Neuron (in vitro differentiated cells): ENCODE measurements around the gene RAB44.

Experiments used
- H2AFZ ChIP-seq: one replicate; pipeline ENCODE4 v1.6.1; 2013; ENCODE audit warnings: low read depth, mild to moderate bottlenecking, inconsistent platforms, low read length, moderate library complexity
- H3K27me3 ChIP-seq: one replicate; pipeline ENCODE4 v1.6.1; 2013; ENCODE audit warnings: low read length; ENCODE audit not compliant: insufficient read depth
- H3K36me3 ChIP-seq: one replicate; pipeline ENCODE4 v1.6.1; 2013; ENCODE audit warnings: low read length; ENCODE audit not compliant: insufficient read depth
- H3K4me1 ChIP-seq: one replicate; pipeline ENCODE4 v1.6.1; 2013; ENCODE audit warnings: low read length; ENCODE audit not compliant: insufficient read depth
- H3K4me3 ChIP-seq: 2 replicates; pipeline ENCODE4 v1.5.1; 2013; ENCODE audit warnings: mild to moderate bottlenecking, low read length, moderate library complexity
- H3K9me3 ChIP-seq: one replicate; pipeline ENCODE4 v1.6.1; 2013; ENCODE audit warnings: low read length

Gene RAB44

GRCh38 chr6:36781669-36782068, 84.0 kb downstream of the RAB44 start:
- no peaks in the 10 kb centered on the region for H3K27me3 ChIP-seq

More at GRCh38 chr6:36781669-36782068, 84.0 kb downstream of the RAB44 start:
- no peak overlapping the region for H2AFZ ChIP-seq
- H3K9me3 ChIP-seq, result no peaks in the 10 kb centered on the region
- H3K4me3 ChIP-seq, result no peak overlapping the region
- H3K4me1 ChIP-seq, result peaks cover 16% of the 10 kb centered on the region
- no peaks in the 10 kb centered on the region for H3K36me3 ChIP-seq
